22Rv1 (cell line): ENCODE measurements around the gene PARD3.
"Not testable (repeated sequence)": the region's sequence is repeated elsewhere in the genome, so short reads cannot be mapped to it uniquely, and the experiment has no call there.

Experiments
- H3K27ac ChIP-seq: fragments of 450-650 bp; 2 replicates; pipeline ENCODE4 v1.5.1; 2017
- CTCF ChIP-seq: fragments of 450-650 bp; IDR thresholded peaks from 2 replicates; pipeline ENCODE4 v1.5.1; 2017; ENCODE audit warnings: mild to moderate bottlenecking
- ZFX ChIP-seq: fragments of 450-650 bp; IDR thresholded peaks from 2 replicates; pipeline ENCODE4 v1.6.1; 2017; ENCODE audit warnings: antibody characterized with exemption, borderline replicate concordance

PARD3 gene

GRCh38 chr10:34647875-34648865, 166.9 kb downstream of the PARD3 start:
- H3K27ac ChIP-seq, result no peak overlapping the region
- no peak for TF ChIP-seq ZFX
- no peak for TF ChIP-seq CTCF

GRCh38 chr10:34647160-34647559, 167.9 kb downstream of the PARD3 start:
- no peak overlapping the region for H3K27ac ChIP-seq
- TF ChIP-seq CTCF (no peak), ZFX (no peak)

- H3K27ac ChIP-seq, result no peak overlapping the region
- no peak for TF ChIP-seq CTCF
- no peak for TF ChIP-seq ZFX
These were observed 168.8 kb downstream of the PARD3 start for GRCh38 chr10:34646331-34646730.

- H3K27ac ChIP-seq, result not testable (repeated sequence)
These were observed 170.3 kb downstream of the PARD3 start for GRCh38 chr10:34644815-34645214.

- TF ChIP-seq CTCF (no peak), ZFX (no peak)
- no peak overlapping the region for H3K27ac ChIP-seq
These were observed 170.9 kb downstream of the PARD3 start for GRCh38 chr10:34644224-34644623.

- no peak overlapping the region for H3K27ac ChIP-seq
- no peak for TF ChIP-seq CTCF
- no peak for TF ChIP-seq ZFX
These were observed 171.5 kb downstream of the PARD3 start for GRCh38 chr10:34643620-34644019.

GRCh38 chr10:34641913-34642558, 173.1 kb downstream of the PARD3 start:
- TF ChIP-seq ZFX (no peak), CTCF (no peak)
- H3K27ac ChIP-seq, result no peak overlapping the region
